HFFc6 (cell line): ENCODE results near the gene LCLAT1. TPM values are rescaled to one million over a fixed set of nuclear protein-coding genes. Genes with fewer than 3 reads are reported as not detected.

Experiments used
- DNase-seq: peaks from one replicate; pipeline ENCODE4 v3.0.0-alpha.2; 2018
- H3K27ac Mint-ChIP-seq: 2 replicates; pipeline ENCODE4 v1.8.0; 2020; ENCODE audit warnings: mild to moderate bottlenecking, mixed read lengths
- H3K27me3 Mint-ChIP-seq: 2 replicates; pipeline ENCODE4 v1.8.0; 2021; ENCODE audit warnings: mild to moderate bottlenecking, moderate library complexity, mixed read lengths; ENCODE audit not compliant: insufficient read depth
- H3K36me3 Mint-ChIP-seq: 2 replicates; pipeline ENCODE4 v1.8.0; 2021; ENCODE audit warnings: low read depth, mixed read lengths
- H3K4me1 Mint-ChIP-seq: 2 replicates; pipeline ENCODE4 v1.8.0; 2020; ENCODE audit warnings: low read depth, mixed read lengths
- H3K4me3 Mint-ChIP-seq: 2 replicates; pipeline ENCODE4 v1.8.0; 2020; ENCODE audit warnings: mild to moderate bottlenecking, moderate library complexity, mixed read lengths
- H3K9me3 Mint-ChIP-seq: 2 replicates; pipeline ENCODE4 v1.8.0; 2020; ENCODE audit warnings: mild to moderate bottlenecking, mixed read lengths
- total RNA-seq, 6 experiments: library from RNA; stranded (reverse); fragmentation: NEBNext Ultra II Directional; extraction: Animal tissue kit (Norgen Biotek cat#: 25700); gene quantifications; 2 replicates in 1 of 6; 3 replicates in 5 of 6; pipeline ENCODE4 v1.2.3, GENCODE V29; 2021
- TF ChIP-seq, protein P1 (sequence below): fragments of 200-600 bp; sonication (generic); IDR thresholded peaks from 2 replicates; pipeline ENCODE4 v1.5.0; 2021; ENCODE audit warnings: antibody characterized with exemption, mild to moderate bottlenecking

The LCLAT1 gene
- total RNA-seq, 6 experiments from 2014 or later: 21.0 to 27.0 (median 23.0) TPM

DNA sequence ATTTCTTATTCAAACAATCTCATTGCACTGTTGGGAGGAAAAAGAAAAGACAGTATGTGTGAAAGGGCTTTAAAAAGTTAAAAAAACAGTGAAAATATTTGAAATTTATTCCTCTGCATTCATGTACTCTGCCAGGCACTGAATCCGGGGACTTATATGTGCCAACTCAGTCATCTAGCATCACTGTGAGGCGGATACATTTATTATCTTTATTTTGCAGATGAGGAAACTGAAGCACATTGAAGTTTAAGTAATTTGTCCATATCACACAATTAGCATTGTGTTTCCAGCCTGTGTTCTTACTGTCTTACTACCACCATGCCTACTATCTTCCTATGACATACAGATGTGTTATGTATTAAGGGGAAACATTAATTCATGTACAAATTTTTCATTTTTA lies 1.8 kb downstream of the LCLAT1 start:
- H3K27me3 Mint-ChIP-seq: no peaks in the 10 kb centered on the region; the same call in 1 of the 2 replicates
- no peak for DNase-seq
- peaks cover 6% of the 10 kb centered on the region; the same call in 1 of the 2 replicates for H3K36me3 Mint-ChIP-seq
- peak overlapping the region; percentile 95; the same call in 1 of the 2 replicates for H3K27ac Mint-ChIP-seq
- no peaks in the 10 kb centered on the region for H3K9me3 Mint-ChIP-seq
- H3K4me1 Mint-ChIP-seq: peaks cover 45% of the 10 kb centered on the region
- H3K4me3 Mint-ChIP-seq: peak overlapping the region; percentile 93
- TF ChIP-seq, protein P1, sequence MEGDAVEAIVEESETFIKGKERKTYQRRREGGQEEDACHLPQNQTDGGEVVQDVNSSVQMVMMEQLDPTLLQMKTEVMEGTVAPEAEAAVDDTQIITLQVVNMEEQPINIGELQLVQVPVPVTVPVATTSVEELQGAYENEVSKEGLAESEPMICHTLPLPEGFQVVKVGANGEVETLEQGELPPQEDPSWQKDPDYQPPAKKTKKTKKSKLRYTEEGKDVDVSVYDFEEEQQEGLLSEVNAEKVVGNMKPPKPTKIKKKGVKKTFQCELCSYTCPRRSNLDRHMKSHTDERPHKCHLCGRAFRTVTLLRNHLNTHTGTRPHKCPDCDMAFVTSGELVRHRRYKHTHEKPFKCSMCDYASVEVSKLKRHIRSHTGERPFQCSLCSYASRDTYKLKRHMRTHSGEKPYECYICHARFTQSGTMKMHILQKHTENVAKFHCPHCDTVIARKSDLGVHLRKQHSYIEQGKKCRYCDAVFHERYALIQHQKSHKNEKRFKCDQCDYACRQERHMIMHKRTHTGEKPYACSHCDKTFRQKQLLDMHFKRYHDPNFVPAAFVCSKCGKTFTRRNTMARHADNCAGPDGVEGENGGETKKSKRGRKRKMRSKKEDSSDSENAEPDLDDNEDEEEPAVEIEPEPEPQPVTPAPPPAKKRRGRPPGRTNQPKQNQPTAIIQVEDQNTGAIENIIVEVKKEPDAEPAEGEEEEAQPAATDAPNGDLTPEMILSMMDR: no peak

DNA sequence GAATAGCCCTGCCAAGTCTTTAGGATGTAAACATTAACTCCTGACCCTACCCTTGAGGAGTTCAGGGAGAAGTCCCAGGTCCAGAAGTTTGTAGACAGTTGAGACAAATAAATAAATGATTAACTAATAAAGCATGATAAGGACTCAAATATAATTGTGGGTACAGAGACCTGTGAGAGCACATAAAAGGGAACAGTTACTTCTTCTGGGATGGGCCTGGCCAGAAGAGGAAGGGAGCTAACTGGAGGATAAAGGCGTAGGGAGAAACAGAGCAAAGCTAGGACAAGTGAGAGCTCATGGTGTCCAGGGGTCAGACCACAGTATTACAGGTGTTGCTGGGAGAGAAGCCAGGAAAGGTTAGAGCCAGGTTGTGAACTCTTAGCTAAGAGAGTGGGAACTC lies 3.0 kb downstream of the LCLAT1 start:
- TF ChIP-seq, protein P1: no peak
- Mint-ChIP-seq H3K4me3 (no peak overlapping the region), H3K27ac (no peak overlapping the region), H3K4me1 (peaks cover 54% of the 10 kb centered on the region), H3K9me3 (no peaks in the 10 kb centered on the region), H3K27me3 (no peaks in the 10 kb centered on the region; the same call in 1 of the 2 replicates), H3K36me3 (peaks cover 6% of the 10 kb centered on the region; the same call in 1 of the 2 replicates)
- no peak for DNase-seq

DNA sequence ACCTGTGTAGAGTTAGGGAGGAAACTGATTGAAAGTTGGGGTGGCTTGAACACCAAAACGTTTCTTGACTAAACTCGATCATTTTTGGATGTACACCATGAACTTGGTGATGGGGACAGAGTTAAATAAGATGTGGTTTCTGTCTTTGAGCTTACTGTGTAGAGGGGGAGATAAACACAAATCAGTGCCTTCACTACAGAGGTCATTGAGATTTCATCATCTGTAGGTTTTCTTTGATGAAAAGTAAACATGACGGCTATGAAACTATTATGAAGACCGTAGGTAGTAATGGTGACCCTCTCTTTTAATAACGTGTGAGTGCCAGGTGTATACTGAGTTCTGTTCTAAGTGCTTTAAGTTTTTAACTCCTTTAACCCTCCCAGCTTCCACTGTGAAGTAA lies 6.5 kb downstream of the LCLAT1 start:
- H3K9me3 Mint-ChIP-seq: no peaks in the 10 kb centered on the region
- peaks cover 6% of the 10 kb centered on the region; the same call in 1 of the 2 replicates for H3K36me3 Mint-ChIP-seq
- H3K4me1 Mint-ChIP-seq: peaks cover 43% of the 10 kb centered on the region
- TF ChIP-seq, protein P1: no peak
- no peak overlapping the region for H3K27ac Mint-ChIP-seq
- no peak for DNase-seq
- H3K4me3 Mint-ChIP-seq: no peak overlapping the region
- no peaks in the 10 kb centered on the region; the same call in 1 of the 2 replicates for H3K27me3 Mint-ChIP-seq

DNA sequence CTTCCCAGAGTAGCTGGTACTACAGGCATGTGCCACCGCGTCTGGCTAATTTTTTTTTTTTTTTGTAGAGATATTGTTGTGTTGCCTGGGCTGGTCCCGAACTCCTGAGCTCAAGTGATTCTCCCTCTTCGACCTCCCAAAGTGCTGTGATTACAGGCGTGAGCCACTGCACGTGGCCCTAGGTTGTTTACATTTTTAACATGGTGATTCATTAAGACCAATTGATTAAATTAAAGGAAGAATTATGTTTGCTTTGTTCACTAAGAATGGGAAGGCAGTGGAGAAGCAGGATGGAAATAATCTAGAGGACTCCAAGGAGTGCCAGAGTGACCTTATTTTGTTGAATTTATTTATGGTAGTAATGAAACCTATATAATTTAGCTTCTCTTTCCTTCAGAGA lies 7.5 kb downstream of the LCLAT1 start:
- Mint-ChIP-seq H3K27me3 (no peaks in the 10 kb centered on the region; the same call in 1 of the 2 replicates), H3K4me3 (no peak overlapping the region), H3K36me3 (peaks cover 6% of the 10 kb centered on the region; the same call in 1 of the 2 replicates), H3K27ac (peak overlapping the region; percentile 10; the same call in 1 of the 2 replicates), H3K9me3 (no peaks in the 10 kb centered on the region), H3K4me1 (peaks cover 38% of the 10 kb centered on the region)
- DNase-seq: no peak
- TF ChIP-seq, protein P1: no peak

DNA sequence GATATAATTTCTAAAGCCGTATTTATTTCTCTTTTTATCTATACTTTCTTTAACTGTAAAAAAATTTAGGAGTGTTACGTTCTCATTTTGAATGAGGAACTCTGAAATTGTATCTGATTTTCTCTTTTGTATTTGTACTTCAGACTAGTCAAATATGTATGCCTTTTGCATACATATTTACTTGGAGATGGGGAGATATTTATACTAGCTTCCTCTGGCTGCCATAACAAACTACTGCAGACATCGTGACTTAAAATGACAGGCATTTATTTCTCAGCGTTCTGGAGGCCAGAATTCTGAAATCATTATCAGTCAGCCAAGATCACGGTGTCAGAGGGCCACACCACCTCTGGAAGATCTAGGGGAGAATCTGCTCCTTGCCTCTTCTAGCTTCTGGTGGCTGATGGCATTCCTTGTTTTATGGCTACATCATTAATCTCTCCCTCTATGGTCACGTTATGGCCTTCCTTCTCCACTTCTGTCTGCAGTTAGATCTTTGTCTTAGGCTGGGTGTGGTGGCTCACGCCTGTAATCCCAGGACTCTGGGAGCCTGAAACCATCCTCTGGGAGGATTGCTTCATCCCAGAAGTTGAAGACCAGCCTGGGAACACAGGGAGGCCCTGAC lies 8.2 kb downstream of the LCLAT1 start:
- no peak overlapping the region for H3K4me3 Mint-ChIP-seq
- no peaks in the 10 kb centered on the region for H3K9me3 Mint-ChIP-seq
- no peaks in the 10 kb centered on the region; the same call in 1 of the 2 replicates for H3K27me3 Mint-ChIP-seq
- H3K4me1 Mint-ChIP-seq: peaks cover 37% of the 10 kb centered on the region
- no peak for DNase-seq
- no peak overlapping the region for H3K27ac Mint-ChIP-seq
- TF ChIP-seq, protein P1: no peak
- H3K36me3 Mint-ChIP-seq: peaks cover 6% of the 10 kb centered on the region; the same call in 1 of the 2 replicates
